CD4-positive, CD25-positive, alpha-beta regulatory T cell (primary cell): ENCODE measurements around the gene NEK11. TPM values are rescaled to one million over a fixed set of nuclear protein-coding genes. Genes with fewer than 3 reads are reported as not detected.

Experiments used
- ATAC-seq, 2 donors: fragments of 150-1000 bp; cut with Tn5 transposase; one replicate each; pipeline ENCODE4 v1.10.0; 2021; ENCODE audit warnings: low read depth in 2 of 2, moderate number of reproducible peaks in 2 of 2, moderate library complexity in 1 of 2
- DNase-seq, 3 donors: peaks; one replicate each; pipeline versions ENCODE4 v3.0.0 to v3.0.0-alpha.2; 2012 to 2022; ENCODE audit warnings: mixed read lengths in 1 of 3
- H3K27ac ChIP-seq: one replicate; pipeline ENCODE4 v1.7.0; 2013; ENCODE audit warnings: mild to moderate bottlenecking, low read length; ENCODE audit not compliant: insufficient read depth, poor library complexity, severe bottlenecking
- H3K27me3 ChIP-seq: one replicate; pipeline ENCODE4 v1.7.0; 2013; ENCODE audit warnings: low read length; ENCODE audit not compliant: control insufficient read depth, insufficient read depth
- H3K36me3 ChIP-seq: one replicate; pipeline ENCODE4 v1.7.0; 2013; ENCODE audit warnings: mild to moderate bottlenecking, low read length, moderate library complexity; ENCODE audit not compliant: control insufficient read depth, insufficient read depth
- H3K4me1 ChIP-seq: 2 replicates; pipeline ENCODE4 v1.7.0; 2013; ENCODE audit warnings: mild to moderate bottlenecking, low read length; ENCODE audit not compliant: insufficient read depth, control insufficient read depth, poor library complexity, severe bottlenecking
- H3K4me3 ChIP-seq: one replicate; pipeline ENCODE4 v1.7.0; 2013; ENCODE audit warnings: low read depth, mild to moderate bottlenecking, low read length, moderate library complexity
- H3K9me3 ChIP-seq, 2 experiments: 1 replicate in 1 of 2; 2 replicates in 1 of 2; pipeline ENCODE4 v1.7.0; 2013; ENCODE audit warnings: low read length in 2 of 2, mild to moderate bottlenecking in 1 of 2, moderate library complexity in 1 of 2; ENCODE audit not compliant: control insufficient read depth in 2 of 2
- H3K27ac Mint-ChIP-seq, 3 donors: one replicate each; pipeline ENCODE4 v1.8.0; 2020 to 2022; ENCODE audit warnings: mild to moderate bottlenecking in 3 of 3, mixed read lengths in 3 of 3, moderate library complexity in 2 of 3
- H3K27me3 Mint-ChIP-seq: one replicate; pipeline ENCODE4 v1.8.0; 2022; ENCODE audit warnings: mild to moderate bottlenecking, mixed read lengths
- H3K36me3 Mint-ChIP-seq: one replicate; pipeline ENCODE4 v1.8.0; 2020; ENCODE audit warnings: mixed read lengths
- H3K4me1 Mint-ChIP-seq, 4 donors: one replicate each; pipeline ENCODE4 v1.8.0; 2020 to 2022; ENCODE audit warnings: mixed read lengths in 4 of 4, mild to moderate bottlenecking in 1 of 4
- H3K4me3 Mint-ChIP-seq, 4 donors: one replicate each; pipeline ENCODE4 v1.8.0; 2020 to 2022; ENCODE audit warnings: mild to moderate bottlenecking in 4 of 4, mixed read lengths in 4 of 4, moderate library complexity in 3 of 4
- H3K9me3 Mint-ChIP-seq, 7 donors: one replicate each; pipeline ENCODE4 v1.8.0; 2020 to 2022; ENCODE audit warnings: mixed read lengths in 7 of 7, mild to moderate bottlenecking in 3 of 7, moderate library complexity in 2 of 7
- polyA plus RNA-seq, 4 donors: library from polyadenylated mRNA; unstranded; fragments of 300-500 nt; fragmentation: Illumina TruSeq; gene quantifications; one replicate each; pipeline ENCODE4 v1.2.3, GENCODE V29; 2021
- total RNA-seq: library from RNA; stranded (reverse); gene quantifications from one replicate; pipeline ENCODE4 v1.2.3, GENCODE V29; 2022

Gene NEK11, protein sequence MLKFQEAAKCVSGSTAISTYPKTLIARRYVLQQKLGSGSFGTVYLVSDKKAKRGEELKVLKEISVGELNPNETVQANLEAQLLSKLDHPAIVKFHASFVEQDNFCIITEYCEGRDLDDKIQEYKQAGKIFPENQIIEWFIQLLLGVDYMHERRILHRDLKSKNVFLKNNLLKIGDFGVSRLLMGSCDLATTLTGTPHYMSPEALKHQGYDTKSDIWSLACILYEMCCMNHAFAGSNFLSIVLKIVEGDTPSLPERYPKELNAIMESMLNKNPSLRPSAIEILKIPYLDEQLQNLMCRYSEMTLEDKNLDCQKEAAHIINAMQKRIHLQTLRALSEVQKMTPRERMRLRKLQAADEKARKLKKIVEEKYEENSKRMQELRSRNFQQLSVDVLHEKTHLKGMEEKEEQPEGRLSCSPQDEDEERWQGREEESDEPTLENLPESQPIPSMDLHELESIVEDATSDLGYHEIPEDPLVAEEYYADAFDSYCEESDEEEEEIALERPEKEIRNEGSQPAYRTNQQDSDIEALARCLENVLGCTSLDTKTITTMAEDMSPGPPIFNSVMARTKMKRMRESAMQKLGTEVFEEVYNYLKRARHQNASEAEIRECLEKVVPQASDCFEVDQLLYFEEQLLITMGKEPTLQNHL
- total RNA-seq (3.3 TPM), polyA plus RNA-seq (1 to 10 TPM; 1.1 to 2.8 (median 1.6) TPM)

DNA sequence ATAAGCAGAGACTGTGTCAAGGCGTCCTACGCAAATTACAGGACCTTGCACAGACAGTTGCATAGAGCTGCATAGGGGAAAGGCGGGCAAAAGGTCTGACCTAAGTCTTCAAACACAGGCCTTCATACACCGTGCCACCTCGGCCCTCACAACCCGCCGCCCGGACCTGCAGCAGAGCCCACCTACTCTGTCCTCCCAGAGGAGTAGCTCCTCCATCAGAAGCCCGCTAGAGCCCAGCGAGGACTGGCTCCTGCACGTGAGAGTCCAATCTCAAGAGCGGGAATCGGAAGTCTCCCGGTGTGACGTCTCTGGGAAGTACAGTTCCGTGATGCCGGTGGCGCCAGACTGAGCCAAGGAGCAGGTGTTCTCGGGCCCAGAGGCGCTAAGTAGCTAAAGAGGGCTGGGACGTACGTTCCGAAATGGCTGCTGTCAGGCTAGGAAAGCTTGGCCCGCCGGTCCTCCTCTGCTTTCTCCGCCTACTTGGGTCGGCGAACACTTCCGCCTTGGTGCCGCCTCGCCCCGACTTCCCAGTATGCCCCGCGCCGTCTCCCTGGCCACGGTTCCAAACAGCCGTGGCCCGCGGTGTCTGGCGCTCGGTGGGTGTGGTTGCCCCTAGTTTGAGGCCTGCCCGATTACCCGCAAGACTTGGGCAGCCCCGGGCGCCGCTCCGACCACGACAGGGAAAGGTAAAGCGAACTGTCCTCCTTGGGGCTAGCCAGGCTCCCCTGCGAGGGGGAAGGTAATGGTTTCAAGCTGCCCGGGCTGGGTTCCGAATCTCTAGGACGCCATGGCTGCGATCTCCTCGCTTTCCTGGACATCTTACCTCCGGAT lies at the start of gene NEK11, which contains the start of gene ASTE1:
NEK11 (plus strand) TSS at position 557 of the 831 bp plus-strand sequence. CDS start 2,832 bp downstream, outside the sequence.
ASTE1 (minus strand) TSS at position 505 of the 831 bp plus-strand sequence. CDS start 1,519 bp downstream, outside the sequence.
- peaks cover 0 to 2% (median 0%) of the 10 kb centered on the region in 7 donors for H3K9me3 Mint-ChIP-seq
- peak within 1 kb of the TSS; percentile 88 to 96 (median 92) for H3K4me3 Mint-ChIP-seq
- H3K4me1 Mint-ChIP-seq: peaks cover 26 to 58% (median 49%) of the 10 kb centered on the region in 4 donors
- H3K27ac Mint-ChIP-seq: peak within 1 kb of the TSS; percentile 97 to 99 (median 98)
- Histone ChIP-seq H3K4me1 (peaks cover 49% of the 10 kb centered on the region), H3K27me3 (no peaks in the 10 kb centered on the region), H3K36me3 (peaks cover 18% of the 10 kb centered on the region), H3K9me3 (no peaks in the 10 kb centered on the region), H3K4me3 (peak within 1 kb of the TSS; percentile 90), H3K27ac (peak within 1 kb of the TSS; percentile 88)
- no peaks in the 10 kb centered on the region for H3K27me3 Mint-ChIP-seq
- ATAC-seq: peak; percentile 99
- DNase-seq: peak; percentile 87 to 93 (median 93)
- peaks cover 21% of the 10 kb centered on the region for H3K36me3 Mint-ChIP-seq

DNA sequence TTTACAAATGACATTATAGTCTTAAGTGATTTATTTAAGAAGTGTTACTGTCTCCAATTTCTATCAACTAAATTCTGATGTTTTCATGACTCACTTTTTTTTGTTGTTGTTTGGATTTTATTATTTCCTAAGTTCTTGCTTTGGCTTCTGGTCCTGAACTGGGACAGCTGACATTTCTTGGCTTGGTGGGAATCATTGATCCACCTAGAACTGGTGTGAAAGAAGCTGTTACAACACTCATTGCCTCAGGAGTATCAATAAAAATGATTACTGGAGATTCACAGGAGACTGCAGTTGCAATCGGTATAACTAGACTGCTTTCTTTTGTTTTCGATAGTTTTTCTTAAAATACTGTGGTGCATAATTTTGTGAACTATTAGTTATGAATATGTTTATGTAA lies 47.6 kb upstream of the NEK11 start:
- Mint-ChIP-seq H3K27me3 (no peaks in the 10 kb centered on the region), H3K36me3 (peaks cover 44% of the 10 kb centered on the region), H3K9me3 (no peaks in the 10 kb centered on the region), H3K4me1 (peaks cover 0 to 13% (median 6%) of the 10 kb centered on the region in 4 donors), H3K4me3 (no peak overlapping the region), H3K27ac (no peak overlapping the region)
- Histone ChIP-seq H3K27me3 (no peaks in the 10 kb centered on the region), H3K4me1 (no peaks in the 10 kb centered on the region), H3K27ac (no peak overlapping the region), H3K9me3 (no peaks in the 10 kb centered on the region), H3K36me3 (peaks cover 42% of the 10 kb centered on the region), H3K4me3 (no peak overlapping the region)
- ATAC-seq: no peak
- DNase-seq: no peak

DNA sequence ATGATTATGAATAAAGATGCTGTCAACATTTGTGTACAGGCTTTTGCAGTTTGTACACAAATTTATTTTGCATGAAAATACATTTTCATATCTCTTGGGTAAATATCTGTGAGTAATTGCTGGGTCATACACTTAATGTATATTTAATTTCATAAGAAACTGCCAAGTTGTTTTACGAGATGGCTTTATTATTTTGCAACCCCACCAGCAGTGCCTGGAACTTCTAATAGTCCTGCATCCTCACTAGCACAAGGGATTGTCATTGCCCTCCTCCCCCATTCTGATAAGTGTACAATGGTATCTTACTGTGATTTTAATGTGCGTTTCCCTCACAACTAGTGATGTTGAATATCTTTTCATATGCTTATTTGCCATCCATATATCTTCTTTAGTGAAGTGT lies 45.2 kb upstream of the NEK11 start:
- H3K36me3 ChIP-seq: peaks cover 29% of the 10 kb centered on the region
- ATAC-seq (no peak), DNase-seq (no peak)
- peaks cover 0 to 7% (median 2%) of the 10 kb centered on the region in 4 donors for H3K4me1 Mint-ChIP-seq
- peaks cover 48% of the 10 kb centered on the region for H3K36me3 Mint-ChIP-seq
- H3K9me3 Mint-ChIP-seq: no peaks in the 10 kb centered on the region
- no peak overlapping the region for H3K27ac Mint-ChIP-seq
- H3K9me3 ChIP-seq: no peaks in the 10 kb centered on the region
- no peak overlapping the region for H3K27ac ChIP-seq
- H3K27me3 ChIP-seq: no peaks in the 10 kb centered on the region
- no peaks in the 10 kb centered on the region for H3K4me1 ChIP-seq
- no peak overlapping the region for H3K4me3 Mint-ChIP-seq
- H3K27me3 Mint-ChIP-seq: no peaks in the 10 kb centered on the region
- no peak overlapping the region for H3K4me3 ChIP-seq

DNA sequence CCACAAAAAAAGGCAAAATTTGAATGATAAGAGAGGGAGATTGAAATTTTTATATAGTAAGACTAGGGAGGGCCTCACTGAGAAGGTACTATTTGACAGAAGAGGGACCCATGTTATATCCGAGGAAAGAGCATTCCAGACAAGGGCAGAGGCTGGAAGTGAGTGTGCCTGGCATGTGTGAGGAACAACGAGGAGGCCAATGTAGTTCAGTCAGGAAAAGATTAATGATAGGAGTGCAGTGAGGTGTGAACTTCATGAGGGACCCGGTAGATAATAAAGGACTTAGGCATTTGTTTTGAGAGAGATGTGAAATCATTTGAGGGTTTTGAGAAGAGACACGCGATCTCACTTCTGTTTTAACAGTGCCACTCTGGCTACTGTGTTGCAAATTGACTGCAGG lies 36.4 kb upstream of the NEK11 start:
- ATAC-seq (no peak), DNase-seq (no peak)
- Histone ChIP-seq H3K4me3 (no peak overlapping the region), H3K9me3 (no peaks in the 10 kb centered on the region), H3K27ac (no peak overlapping the region), H3K27me3 (no peaks in the 10 kb centered on the region), H3K36me3 (peaks cover 29% of the 10 kb centered on the region), H3K4me1 (no peaks in the 10 kb centered on the region)
- Mint-ChIP-seq H3K36me3 (peaks cover 24% of the 10 kb centered on the region), H3K9me3 (no peaks in the 10 kb centered on the region), H3K27me3 (no peaks in the 10 kb centered on the region), H3K27ac (no peak overlapping the region), H3K4me1 (peaks cover 0 to 4% (median 2%) of the 10 kb centered on the region in 4 donors), H3K4me3 (no peak overlapping the region)

DNA sequence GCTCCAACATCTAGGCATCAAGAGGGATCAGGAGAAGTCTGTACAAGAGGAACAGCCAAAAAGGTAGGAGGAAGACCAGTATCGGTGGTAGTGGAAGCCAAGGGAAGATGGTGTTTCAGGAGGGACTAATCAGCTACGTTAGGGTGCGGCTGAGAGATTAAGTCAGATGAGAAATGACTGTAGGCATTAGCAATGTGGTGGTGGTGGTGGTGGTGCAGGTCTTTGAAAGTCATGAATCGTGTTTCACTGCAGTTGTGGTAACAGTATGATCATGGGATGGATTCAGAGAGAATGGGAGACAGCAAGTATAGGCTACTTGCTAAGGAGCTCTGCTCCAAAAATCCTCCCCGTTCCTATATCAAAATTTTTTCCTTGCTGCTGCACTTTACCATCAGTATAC lies 35.6 kb upstream of the NEK11 start:
- Histone ChIP-seq H3K27ac (no peak overlapping the region), H3K4me3 (no peak overlapping the region), H3K9me3 (no peaks in the 10 kb centered on the region), H3K4me1 (no peaks in the 10 kb centered on the region), H3K27me3 (no peaks in the 10 kb centered on the region), H3K36me3 (peaks cover 32% of the 10 kb centered on the region)
- Mint-ChIP-seq H3K27ac (no peak overlapping the region), H3K4me3 (no peak overlapping the region), H3K27me3 (no peaks in the 10 kb centered on the region), H3K9me3 (no peaks in the 10 kb centered on the region), H3K36me3 (peaks cover 24% of the 10 kb centered on the region), H3K4me1 (peaks cover 0 to 4% (median 2%) of the 10 kb centered on the region in 4 donors)
- no peak for ATAC-seq
- DNase-seq: no peak

DNA sequence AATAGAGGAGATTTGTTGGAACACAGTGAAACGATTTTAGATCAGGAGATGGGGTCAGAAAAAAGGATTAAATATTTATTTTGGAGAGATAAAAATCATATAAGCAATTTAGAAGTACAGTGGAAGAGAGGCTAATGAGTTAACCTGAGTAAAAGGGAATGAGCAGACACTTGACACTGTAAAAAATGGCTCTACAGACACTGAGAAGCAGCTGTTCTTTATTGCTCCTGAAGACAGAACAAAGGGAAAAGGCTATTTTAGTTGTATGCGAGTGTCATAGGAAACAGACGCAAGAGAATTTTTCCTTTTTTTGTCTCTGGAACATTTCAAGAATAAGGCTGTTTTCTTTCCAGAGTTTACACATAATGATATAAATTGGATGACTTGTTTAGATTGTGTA lies 34.3 kb upstream of the NEK11 start:
- Mint-ChIP-seq H3K36me3 (peaks cover 25% of the 10 kb centered on the region), H3K27me3 (no peaks in the 10 kb centered on the region), H3K9me3 (no peaks in the 10 kb centered on the region), H3K27ac (no peak overlapping the region), H3K4me1 (peaks cover 0 to 8% (median 2%) of the 10 kb centered on the region in 4 donors), H3K4me3 (no peak overlapping the region)
- Histone ChIP-seq H3K36me3 (peaks cover 39% of the 10 kb centered on the region), H3K9me3 (no peaks in the 10 kb centered on the region), H3K27ac (no peak overlapping the region), H3K4me1 (no peaks in the 10 kb centered on the region), H3K27me3 (no peaks in the 10 kb centered on the region), H3K4me3 (no peak overlapping the region)
- DNase-seq (no peak), ATAC-seq (no peak)

DNA sequence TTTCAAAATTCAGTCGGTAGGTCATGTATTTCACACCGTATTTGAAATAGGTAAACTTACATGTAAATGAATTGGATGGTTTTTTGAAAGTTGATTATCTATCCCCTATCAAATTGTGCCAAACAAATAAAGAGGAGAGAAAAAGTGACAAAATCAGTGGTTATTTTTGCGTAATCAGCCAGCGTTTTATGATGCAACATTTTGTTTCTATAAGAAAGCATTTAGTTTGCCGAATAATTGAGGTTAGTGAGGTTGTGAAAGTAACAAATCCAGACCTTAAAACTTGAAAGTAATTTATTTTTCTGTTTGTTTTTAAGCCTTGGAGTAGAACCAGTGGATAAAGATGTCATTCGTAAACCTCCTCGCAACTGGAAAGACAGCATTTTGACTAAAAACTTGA lies 29.4 kb upstream of the NEK11 start:
- H3K27me3 Mint-ChIP-seq: no peaks in the 10 kb centered on the region
- ATAC-seq (no peak), DNase-seq (no peak)
- no peak overlapping the region for H3K4me3 Mint-ChIP-seq
- H3K27ac ChIP-seq: no peak overlapping the region
- no peak overlapping the region for H3K27ac Mint-ChIP-seq
- H3K4me1 ChIP-seq: no peaks in the 10 kb centered on the region
- H3K36me3 Mint-ChIP-seq: peaks cover 29% of the 10 kb centered on the region
- no peak overlapping the region for H3K4me3 ChIP-seq
- H3K27me3 ChIP-seq: no peaks in the 10 kb centered on the region
- no peaks in the 10 kb centered on the region for H3K9me3 ChIP-seq
- no peaks in the 10 kb centered on the region for H3K9me3 Mint-ChIP-seq
- H3K4me1 Mint-ChIP-seq: peaks cover 0 to 9% (median 4%) of the 10 kb centered on the region in 4 donors
- peaks cover 50% of the 10 kb centered on the region for H3K36me3 ChIP-seq
